Measurements from ENCODE around the gene DIP2C.

GRCh38 chr10:301536-301935 is 387.9 kb downstream of the DIP2C start:
- TF ChIP-seq CTCF (IDR thresholded peaks at IDR 0.05; ENCODE audit: borderline replicate concordance, extremely low read depth, low read length, poor library complexity, severe bottlenecking): no peak
- TF ChIP-seq EZH2 (IDR thresholded peaks at IDR 0.05; ENCODE audit: borderline replicate concordance, low read depth, low read length, severe bottlenecking): no peak

All from DND-41 (cell line).